Lung (tissue), 16 donors: ENCODE data around the gene PCSK1N. TPM values are rescaled to one million over a fixed set of nuclear protein-coding genes. Genes with fewer than 3 reads are reported as not detected.
A peak's percentile ranks its signal among the peaks of the same experiment; 100 is the strongest.
"Not testable (repeated sequence)": the region's sequence is repeated elsewhere in the genome, so short reads cannot be mapped to it uniquely, and the experiment has no call there.

Source experiments
- ATAC-seq: fragments of 200-7000 bp; cut with Tn5 transposase; one replicate; pipeline ENCODE4 v1.9.1; 2020; ENCODE audit warnings: moderate number of reproducible peaks; ENCODE audit not compliant: insufficient read depth, low FRiP score
- DNase-seq, 3 donors: peaks; one replicate each; pipeline ENCODE4 v3.0.0-alpha.2; 2013 to 2017
- H3K27ac ChIP-seq, 2 donors: one replicate each; pipeline ENCODE4 v1.5.1; 2013; ENCODE audit warnings: mild to moderate bottlenecking in 2 of 2, moderate library complexity in 2 of 2, control low read depth in 1 of 2, inconsistent platforms in 1 of 2, low read depth in 1 of 2, low read length in 1 of 2
- H3K27me3 ChIP-seq, 3 donors: one replicate each; pipeline ENCODE4 v1.5.1; 2013; ENCODE audit warnings: low read length in 2 of 3; ENCODE audit not compliant: control insufficient read depth in 3 of 3, insufficient read depth in 3 of 3
- H3K36me3 ChIP-seq, 4 donors: one replicate each; pipeline ENCODE4 v1.5.1; 2013; ENCODE audit warnings: low read length in 4 of 4, mild to moderate bottlenecking in 1 of 4, moderate library complexity in 1 of 4; ENCODE audit not compliant: control insufficient read depth in 4 of 4, insufficient read depth in 4 of 4
- H3K4me1 ChIP-seq, 5 donors: one replicate each; pipeline ENCODE4 v1.5.1; 2013; ENCODE audit warnings: low read length in 5 of 5, mild to moderate bottlenecking in 2 of 5, moderate library complexity in 1 of 5; ENCODE audit not compliant: control insufficient read depth in 5 of 5, insufficient read depth in 5 of 5
- H3K4me3 ChIP-seq: one replicate; pipeline ENCODE4 v1.5.1; 2013; ENCODE audit warnings: mild to moderate bottlenecking, control low read depth, moderate library complexity
- H3K9ac ChIP-seq, 2 donors: one replicate each; pipeline ENCODE4 v1.5.1; 2013; ENCODE audit warnings: low read length in 2 of 2, control low read depth in 1 of 2; ENCODE audit not compliant: insufficient read depth in 1 of 2
- H3K9me3 ChIP-seq, 4 donors: one replicate each; pipeline ENCODE4 v1.5.1; 2013; ENCODE audit warnings: low read length in 3 of 4, mild to moderate bottlenecking in 1 of 4, moderate library complexity in 1 of 4; ENCODE audit not compliant: control insufficient read depth in 4 of 4, insufficient read depth in 3 of 4
- whole genome bisulfite sequencing, 2 donors: extraction: QIAGEN DNeasy Blood & Tissue Kit; methylation state at CpG; one replicate each; pipeline ENCODE4 v1.1.7; 2013; 5-methylcytosine and 5-hydroxymethylcytosine counted together
- long read RNA-seq, 5 donors: transcript quantifications; one replicate each; lab custom pipeline, GENCODE V29; 2026
- polyA plus RNA-seq, 2 donors: library from polyadenylated mRNA; stranded (reverse); fragments of 200-250 nt; gene quantifications; one replicate each; pipeline ENCODE4 v1.2.1, GENCODE V29; 2013
- total RNA-seq, 2 donors: library from RNA; depleted of rRNA in 1 of 2; stranded (reverse); fragments of >200 nt in 1 of 2; gene quantifications; one replicate each; pipeline ENCODE4 v1.2.1, GENCODE V29; 2014 to 2021
- TF ChIP-seq, protein P1 (sequence below): IDR thresholded peaks from 2 replicates; pipeline ENCODE4 v1.5.1; 2012; ENCODE audit warnings: mild to moderate bottlenecking; ENCODE audit errors: control extremely low read depth, extremely low read depth
- donor health status: control.
- donor health status: control.
- donor health status: Bipolar disorder and iron deficiency.
- donor health status: healthy.
- donor health status: DM: yes; HTN: yes; CAD: no.

Gene PCSK1N, protein sequence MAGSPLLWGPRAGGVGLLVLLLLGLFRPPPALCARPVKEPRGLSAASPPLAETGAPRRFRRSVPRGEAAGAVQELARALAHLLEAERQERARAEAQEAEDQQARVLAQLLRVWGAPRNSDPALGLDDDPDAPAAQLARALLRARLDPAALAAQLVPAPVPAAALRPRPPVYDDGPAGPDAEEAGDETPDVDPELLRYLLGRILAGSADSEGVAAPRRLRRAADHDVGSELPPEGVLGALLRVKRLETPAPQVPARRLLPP
- 10 to 100 TPM in 1 of 2 donors, 1 to 10 TPM in 1; 3.4 to 10.7 TPM for total RNA-seq
- 1 to 10 TPM; 1.3 to 1.6 TPM for polyA plus RNA-seq
- long read RNA-seq, donor 1, transcript PCSK1N-201 (3 exons, 1,050 nt), result major isoform, 10 of 15 reads
- long read RNA-seq, donor 1, partial matches to known transcripts, result 5 of 15 reads
- long read RNA-seq, donor 1, other reads (novel, unspliced or antisense), result 0 of 15 reads
- long read RNA-seq, donor 2, transcript PCSK1N-201 (3 exons, 1,050 nt), result major isoform, 10 of 10 reads
- long read RNA-seq, donor 2, partial matches to known transcripts, result 0 of 10 reads
- long read RNA-seq, donor 2, other reads (novel, unspliced or antisense), result 0 of 10 reads
- long read RNA-seq, donor 3, transcript PCSK1N-201 (3 exons, 1,050 nt), result major isoform, 5 of 5 reads
- long read RNA-seq, donor 3, partial matches to known transcripts, result 0 of 5 reads
- long read RNA-seq, donor 3, other reads (novel, unspliced or antisense), result 0 of 5 reads
- long read RNA-seq, donor 4, transcript PCSK1N-201 (3 exons, 1,050 nt), result major isoform, 9 of 9 reads
- long read RNA-seq, donor 4, partial matches to known transcripts, result 0 of 9 reads
- long read RNA-seq, donor 4, other reads (novel, unspliced or antisense), result 0 of 9 reads
- long read RNA-seq, donor 5, transcript PCSK1N-201 (3 exons, 1,050 nt), result major isoform, 27 of 27 reads
- long read RNA-seq, donor 5, partial matches to known transcripts, result 0 of 27 reads
- long read RNA-seq, donor 5, other reads (novel, unspliced or antisense), result 0 of 27 reads

DNA sequence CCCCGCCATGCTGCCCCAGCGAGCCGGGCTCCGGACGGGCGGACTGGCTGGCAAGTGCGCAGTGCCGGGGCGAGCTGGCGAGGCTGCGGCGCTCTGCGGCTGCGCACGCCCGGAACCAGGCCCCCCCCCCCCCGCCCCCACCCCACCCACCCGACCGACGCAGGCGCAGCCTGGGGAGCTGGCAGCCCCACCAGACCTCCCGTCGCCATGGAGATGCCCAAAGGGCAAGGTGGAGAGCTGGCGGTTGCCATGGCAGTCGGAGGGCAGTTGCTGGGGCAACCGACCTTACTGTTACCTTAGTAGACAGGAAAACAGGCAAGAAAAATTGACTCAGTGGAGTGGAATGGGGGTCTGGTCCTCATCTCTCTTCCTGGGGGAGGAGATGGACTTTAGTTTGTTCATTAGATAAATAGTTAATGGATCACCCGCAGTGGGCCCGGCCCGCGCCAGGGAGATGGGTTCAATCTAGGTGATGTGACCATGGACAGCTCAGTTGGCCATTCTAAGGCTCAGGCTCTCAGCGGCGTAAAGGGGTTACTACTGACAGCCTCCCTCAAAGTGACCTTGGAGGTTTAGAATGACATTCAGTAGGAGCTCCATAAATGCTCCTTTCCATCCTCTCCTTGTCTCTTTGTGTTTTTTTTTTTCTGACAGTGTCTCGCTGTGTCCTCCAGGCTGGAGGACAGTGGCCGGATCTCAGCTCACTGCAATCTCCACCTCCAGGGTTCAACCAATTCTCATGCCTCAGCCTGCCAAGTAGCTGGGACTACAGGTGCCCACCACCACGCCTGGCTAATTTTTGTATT, at the start of gene PCSK1N:
PCSK1N (minus strand) TSS at position 87 of the 806 bp plus-strand sequence; CDS start at position 9, 78 bp downstream.
- H3K27ac ChIP-seq, result no peak within 1 kb of the TSS
- H3K9ac ChIP-seq, result no peak within 1 kb of the TSS
- 33 to 43% methylated on average over 15 to 35 of the region's 35 CpGs for WGBS, 2 donors
- no peaks in the 10 kb centered on the region for H3K36me3 ChIP-seq
- TF ChIP-seq, protein P1, sequence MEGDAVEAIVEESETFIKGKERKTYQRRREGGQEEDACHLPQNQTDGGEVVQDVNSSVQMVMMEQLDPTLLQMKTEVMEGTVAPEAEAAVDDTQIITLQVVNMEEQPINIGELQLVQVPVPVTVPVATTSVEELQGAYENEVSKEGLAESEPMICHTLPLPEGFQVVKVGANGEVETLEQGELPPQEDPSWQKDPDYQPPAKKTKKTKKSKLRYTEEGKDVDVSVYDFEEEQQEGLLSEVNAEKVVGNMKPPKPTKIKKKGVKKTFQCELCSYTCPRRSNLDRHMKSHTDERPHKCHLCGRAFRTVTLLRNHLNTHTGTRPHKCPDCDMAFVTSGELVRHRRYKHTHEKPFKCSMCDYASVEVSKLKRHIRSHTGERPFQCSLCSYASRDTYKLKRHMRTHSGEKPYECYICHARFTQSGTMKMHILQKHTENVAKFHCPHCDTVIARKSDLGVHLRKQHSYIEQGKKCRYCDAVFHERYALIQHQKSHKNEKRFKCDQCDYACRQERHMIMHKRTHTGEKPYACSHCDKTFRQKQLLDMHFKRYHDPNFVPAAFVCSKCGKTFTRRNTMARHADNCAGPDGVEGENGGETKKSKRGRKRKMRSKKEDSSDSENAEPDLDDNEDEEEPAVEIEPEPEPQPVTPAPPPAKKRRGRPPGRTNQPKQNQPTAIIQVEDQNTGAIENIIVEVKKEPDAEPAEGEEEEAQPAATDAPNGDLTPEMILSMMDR, result no peak
- no peak within 1 kb of the TSS for H3K4me3 ChIP-seq
- no peak for ATAC-seq
- peaks cover 0 to 2% (median 0%) of the 10 kb centered on the region in 5 donors for H3K4me1 ChIP-seq
- peaks cover 0 to 34% (median 26%) of the 10 kb centered on the region in 3 donors for H3K27me3 ChIP-seq
- peak in 2 of 3 donors; percentile 24 to 55 for DNase-seq
- peaks cover 0 to 8% (median 0%) of the 10 kb centered on the region in 4 donors for H3K9me3 ChIP-seq

DNA sequence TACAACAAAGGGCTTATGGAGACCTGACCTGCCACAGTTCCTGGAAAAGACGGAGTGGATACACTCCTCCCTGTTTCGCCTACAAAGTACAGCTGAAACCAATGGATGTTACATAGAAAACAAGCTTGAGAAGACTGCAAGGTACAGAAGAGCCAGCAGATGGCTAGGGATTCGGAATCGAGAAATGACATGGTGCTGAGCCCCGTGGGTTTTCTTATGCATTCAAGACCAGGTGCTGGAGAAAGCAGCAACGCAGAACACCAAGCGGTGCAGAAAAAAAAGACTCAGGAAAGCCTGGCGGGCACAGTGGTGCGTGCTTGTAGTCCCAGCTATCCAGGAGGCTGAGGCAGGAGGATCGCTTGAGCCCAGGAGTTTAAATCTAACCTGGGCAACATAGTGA, 48.3 kb upstream of the PCSK1N start:
- H3K9me3 ChIP-seq, result no peaks in the 10 kb centered on the region
- H3K36me3 ChIP-seq, result no peaks in the 10 kb centered on the region
- DNase-seq, result no peak
- TF ChIP-seq, protein P1, result no peak
- H3K4me1 ChIP-seq, result no peaks in the 10 kb centered on the region
- no peak overlapping the region for H3K27ac ChIP-seq
- no peak for ATAC-seq
- H3K9ac ChIP-seq, result no peak overlapping the region
- H3K27me3 ChIP-seq, result no peaks in the 10 kb centered on the region
- 77 to 80% methylated on average over 10 of the region's 10 CpGs for WGBS, 2 donors
- no peak overlapping the region for H3K4me3 ChIP-seq

DNA sequence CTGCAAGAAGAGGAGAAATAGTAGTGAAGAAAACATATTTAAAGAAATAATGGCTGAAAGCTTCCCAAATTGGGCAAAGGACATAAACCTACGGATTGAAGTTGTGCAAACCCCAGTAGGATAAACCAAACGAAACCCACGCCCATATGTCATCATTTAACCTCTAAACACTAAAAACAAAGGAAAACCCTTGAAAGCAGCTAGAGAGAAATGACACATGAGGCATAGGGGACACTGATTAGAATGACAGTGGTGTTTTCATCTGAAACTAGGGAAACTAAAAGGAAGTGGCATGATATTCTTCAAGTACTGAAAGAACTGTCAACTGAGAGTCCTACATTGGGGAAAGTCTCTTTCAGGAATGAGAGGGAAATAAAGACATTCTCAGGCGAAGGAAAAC, 41.5 kb upstream of the PCSK1N start:
- not testable (repeated sequence) for H3K27me3 ChIP-seq, H3K9ac ChIP-seq, H3K4me1 ChIP-seq, H3K27ac ChIP-seq, DNase-seq, H3K4me3 ChIP-seq, H3K36me3 ChIP-seq, ATAC-seq, H3K9me3 ChIP-seq
- WGBS, 2 donors, result 53 to 60% methylated on average over 3 to 4 of the region's 4 CpGs

DNA sequence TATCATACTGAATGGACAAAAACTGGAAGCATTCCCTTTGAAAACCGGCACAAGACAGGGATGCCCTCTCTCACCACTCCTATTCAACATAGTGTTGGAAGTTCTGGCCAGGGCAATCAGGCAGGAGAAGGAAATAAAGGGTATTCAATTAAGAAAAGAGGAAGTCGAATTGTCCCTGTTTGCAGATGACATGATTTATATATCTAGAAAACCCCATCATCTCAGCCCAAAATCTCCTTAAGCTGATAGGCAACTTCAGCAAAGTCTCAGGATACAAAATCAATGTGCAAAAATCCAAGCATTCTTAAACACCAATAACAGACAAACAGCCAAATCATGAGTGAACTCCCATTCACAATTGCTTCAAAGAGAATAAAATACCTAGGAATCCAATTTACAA, 36.6 kb upstream of the PCSK1N start:
- not testable (repeated sequence) for H3K27me3 ChIP-seq, DNase-seq

More for the DNA sequence above, 36.6 kb upstream of the PCSK1N start:
- H3K9me3 ChIP-seq, ATAC-seq, H3K9ac ChIP-seq, H3K36me3 ChIP-seq, H3K27ac ChIP-seq, H3K4me1 ChIP-seq, H3K4me3 ChIP-seq: not testable (repeated sequence)
- WGBS, 2 donors, result 31 to 42% methylated on average over 1 of the region's 2 CpGs
